SK-N-SH (cell line): ENCODE data around the gene IL16. TPM values are rescaled to one million over a fixed set of nuclear protein-coding genes. Genes with fewer than 3 reads are reported as not detected.
A peak's percentile ranks its signal among the peaks of the same experiment; 100 is the strongest.

ENCODE experiments used
- CTCF ChIA-PET: fragments of 300-600, 350-600 bp; formaldehyde crosslinking; extraction: SDS; loops from one replicate; lab custom pipeline; 2021; lab: Yijun Ruan, JAX
- POLR2A ChIA-PET: fragments of 350-600 bp; sonication (Branson Sonifier 250); formaldehyde crosslinking; extraction: SDS; loops from one replicate; lab custom pipeline; 2020; ENCODE audit warnings: antibody characterized with exemption, inconsistent platforms; lab: Yijun Ruan, JAX
- DNase-seq: peaks from one replicate; pipeline ENCODE4 v3.0.0; 2012
- H2AFZ ChIP-seq: fragments of 200-600 bp; sonication (generic); 2 replicates; pipeline ENCODE4 v1.8.1; 2016; ENCODE audit warnings: antibody characterized with exemption, mild to moderate bottlenecking, low read depth
- H3F3A ChIP-seq: fragments of 200-600 bp; sonication (generic); replicated peaks from 2 replicates; pipeline ENCODE3; 2016; ENCODE audit warnings: antibody characterized with exemption, mild to moderate bottlenecking; ENCODE audit not compliant: insufficient read depth
- H3K27ac ChIP-seq, 2 experiments: fragments of 200-500 bp in 1 of 2; fragments of 200-600 bp in 1 of 2; sonication (Bioruptor generic) in 1 of 2; sonication (generic), shearing (Covaris generic) in 1 of 2; 2 replicates each; pipeline versions ENCODE4 v1.5.1 to v1.6.1; 2014 to 2016; ENCODE audit warnings: low read depth in 2 of 2, inconsistent platforms in 1 of 2, low read length in 1 of 2, mild to moderate bottlenecking in 1 of 2, mixed read lengths in 1 of 2
- H3K27me3 ChIP-seq: fragments of 200-600 bp; sonication (generic), shearing (Covaris generic); 2 replicates; pipeline ENCODE4 v1.6.1; 2016; ENCODE audit warnings: mixed run types; ENCODE audit not compliant: insufficient read depth
- H3K36me3 ChIP-seq, 2 experiments: fragments of 200-500 bp in 1 of 2; fragments of 200-600 bp in 1 of 2; sonication (Bioruptor generic) in 1 of 2; sonication (generic) in 1 of 2; replicated peaks in 1 of 2; 2 replicates each; pipeline versions ENCODE3 to v1.5.1; 2014 to 2016; ENCODE audit warnings: low read length in 1 of 2, mild to moderate bottlenecking in 1 of 2; ENCODE audit not compliant: insufficient read depth in 2 of 2, control insufficient read depth in 1 of 2
- H3K4me1 ChIP-seq, 2 experiments: fragments of 200-500 bp in 1 of 2; fragments of 200-600 bp in 1 of 2; sonication (Bioruptor generic) in 1 of 2; sonication (generic), shearing (Covaris generic) in 1 of 2; 2 replicates each; pipeline versions ENCODE4 v1.5.1 to v1.6.1; 2014 to 2016; ENCODE audit warnings: low read depth in 1 of 2, low read length in 1 of 2, mixed run types in 1 of 2; ENCODE audit not compliant: insufficient read depth in 2 of 2, control insufficient read depth in 1 of 2
- H3K4me2 ChIP-seq: fragments of 200-600 bp; sonication (generic), shearing (Covaris generic); 2 replicates; pipeline ENCODE4 v1.6.1; 2017; ENCODE audit warnings: mixed run types
- H3K4me3 ChIP-seq, 2 experiments: fragments of 200-500 bp in 1 of 2; fragments of 200-600 bp in 1 of 2; sonication (Bioruptor generic) in 1 of 2; sonication (generic), shearing (Covaris generic) in 1 of 2; 2 replicates each; pipeline versions ENCODE4 v1.5.1 to v1.8.1; 2014 to 2016; ENCODE audit warnings: low read depth in 2 of 2, inconsistent platforms in 1 of 2, low read length in 1 of 2, mild to moderate bottlenecking in 1 of 2, mixed read lengths in 1 of 2, moderate library complexity in 1 of 2
- H3K79me2 ChIP-seq: fragments of 200-600 bp; sonication (generic); 2 replicates; pipeline ENCODE4 v1.8.1; 2017; ENCODE audit warnings: mild to moderate bottlenecking; ENCODE audit not compliant: insufficient read depth
- H3K9ac ChIP-seq: fragments of 200-600 bp; sonication (generic); 2 replicates; pipeline ENCODE4 v1.6.1; 2017; ENCODE audit warnings: mixed run types
- H3K9me2 ChIP-seq: fragments of 200-600 bp; sonication (generic); 2 replicates; pipeline ENCODE4 v1.6.1; 2017; ENCODE audit warnings: mixed run types
- H3K9me3 ChIP-seq: fragments of 200-600 bp; sonication (generic); 2 replicates; pipeline ENCODE4 v1.6.1; 2017; ENCODE audit warnings: mixed run types, mild to moderate bottlenecking, moderate library complexity
- H4K20me1 ChIP-seq: fragments of 200-600 bp; sonication (generic); 2 replicates; pipeline ENCODE4 v1.6.1; 2017; ENCODE audit warnings: mild to moderate bottlenecking, mixed run types; ENCODE audit not compliant: insufficient read depth
- CHD2 ChIP-seq: fragments of 150-350 bp; IDR thresholded peaks from 2 replicates; pipeline ENCODE4 v1.6.1; 2018; ENCODE audit warnings: low read length; ENCODE audit not compliant: partially characterized antibody
- EP300 ChIP-seq, 2 experiments: IDR thresholded peaks; 2 replicates each; pipeline versions ENCODE4 v1.4.0 to v1.6.1; 2012; ENCODE audit warnings: borderline replicate concordance in 1 of 2, low read depth in 1 of 2, low read length in 1 of 2
- FOXJ3 ChIP-seq: sonication (generic); formaldehyde crosslinking; IDR thresholded peaks from 2 replicates; pipeline ENCODE4 v1.5.1; 2020; ENCODE audit warnings: mild to moderate bottlenecking, missing genetic modification reagents
- FOXM1 ChIP-seq: IDR thresholded peaks from 2 replicates; pipeline ENCODE4 v1.4.0; 2012; ENCODE audit warnings: low read depth, mild to moderate bottlenecking
- GABPA ChIP-seq: IDR thresholded peaks from 2 replicates; pipeline ENCODE4 v1.4.0; 2012; ENCODE audit warnings: low read depth, mild to moderate bottlenecking
- JUND ChIP-seq: IDR thresholded peaks from 2 replicates; pipeline ENCODE4 v1.4.0; 2012
- MEF2A ChIP-seq: IDR thresholded peaks from 2 replicates; pipeline ENCODE4 v1.4.0; 2012; ENCODE audit warnings: low read depth, borderline replicate concordance
- NFIC ChIP-seq: IDR thresholded peaks from 2 replicates; pipeline ENCODE4 v1.4.0; 2012; ENCODE audit warnings: borderline replicate concordance
- NRF1 ChIP-seq: IDR thresholded peaks from 2 replicates; pipeline ENCODE4 v1.6.1; 2012; ENCODE audit warnings: low read depth, mild to moderate bottlenecking, low read length
- POLR2AphosphoS5 ChIP-seq: IDR thresholded peaks from 2 replicates; pipeline ENCODE4 v1.6.1; 2012; ENCODE audit warnings: low read depth, low read length
- RAD21 ChIP-seq: IDR thresholded peaks from 2 replicates; pipeline ENCODE4 v1.6.1; 2012; ENCODE audit warnings: mild to moderate bottlenecking, low read length
- RFX5 ChIP-seq: IDR thresholded peaks from 2 replicates; pipeline ENCODE4 v1.6.1; 2012; ENCODE audit warnings: mild to moderate bottlenecking, improper control_type of control experiment, low read length
- RXRA ChIP-seq: IDR thresholded peaks from 2 replicates; pipeline ENCODE4 v1.4.0; 2012; ENCODE audit warnings: low read depth, mild to moderate bottlenecking, borderline replicate concordance
- SIN3A ChIP-seq: IDR thresholded peaks from 2 replicates; pipeline ENCODE4 v1.6.1; 2012; ENCODE audit warnings: low read depth, mild to moderate bottlenecking, low read length, moderate library complexity, borderline replicate concordance
- SMC3 ChIP-seq: IDR thresholded peaks from 2 replicates; pipeline ENCODE4 v1.6.1; 2012; ENCODE audit warnings: low read depth, low read length, improper control_type of control experiment
- TAF1 ChIP-seq: IDR thresholded peaks from 2 replicates; pipeline ENCODE4 v1.6.1; 2012; ENCODE audit warnings: low read depth, mild to moderate bottlenecking, low read length, moderate library complexity, borderline replicate concordance
- TEAD4 ChIP-seq: IDR thresholded peaks from 2 replicates; pipeline ENCODE4 v1.4.0; 2012; ENCODE audit warnings: mild to moderate bottlenecking, borderline replicate concordance; ENCODE audit not compliant: insufficient read depth
- WGBS: methylation state at CpG from one replicate; pipeline ENCODE4 v1.1.6; 2017; ENCODE audit warnings: low lambda C conversion rate; 5-methylcytosine and 5-hydroxymethylcytosine counted together
- polyA plus RNA-seq, 3 experiments: library from polyadenylated mRNA; depleted of rRNA; stranded (reverse); fragments of >200 nt; gene quantifications; 2 replicates each; pipeline ENCODE4 v1.2.3, GENCODE V29; 2012
- TF ChIP-seq, protein P1 (sequence below): IDR thresholded peaks from 2 replicates; pipeline ENCODE4 v1.4.0; 2012; ENCODE audit warnings: low read depth, borderline replicate concordance
- TF ChIP-seq, protein P2 (sequence below): IDR thresholded peaks from 2 replicates; pipeline ENCODE4; 2012
- TF ChIP-seq, protein P3 (sequence below): fragments of 200-600 bp; sonication (generic); IDR thresholded peaks from 2 replicates; pipeline ENCODE4 v1.6.1; 2017; ENCODE audit warnings: antibody characterized with exemption, mild to moderate bottlenecking, moderate library complexity
- TF ChIP-seq, protein P4 (sequence below): IDR thresholded peaks from 2 replicates; pipeline ENCODE4 v1.4.0; 2012; ENCODE audit warnings: low read depth
- TF ChIP-seq, protein P5 (sequence below): IDR thresholded peaks from 2 replicates; pipeline ENCODE4 v1.6.1; 2012; ENCODE audit warnings: mild to moderate bottlenecking, low read depth, low read length, moderate library complexity
- TF ChIP-seq, protein P6 (sequence below): IDR thresholded peaks from 2 replicates; pipeline ENCODE4 v1.4.0; 2012; ENCODE audit warnings: low read depth, borderline replicate concordance

IL16 gene
- polyA plus RNA-seq, 1 of the 3 experiments (the other 2 are of a cell fraction): not detected

DNA sequence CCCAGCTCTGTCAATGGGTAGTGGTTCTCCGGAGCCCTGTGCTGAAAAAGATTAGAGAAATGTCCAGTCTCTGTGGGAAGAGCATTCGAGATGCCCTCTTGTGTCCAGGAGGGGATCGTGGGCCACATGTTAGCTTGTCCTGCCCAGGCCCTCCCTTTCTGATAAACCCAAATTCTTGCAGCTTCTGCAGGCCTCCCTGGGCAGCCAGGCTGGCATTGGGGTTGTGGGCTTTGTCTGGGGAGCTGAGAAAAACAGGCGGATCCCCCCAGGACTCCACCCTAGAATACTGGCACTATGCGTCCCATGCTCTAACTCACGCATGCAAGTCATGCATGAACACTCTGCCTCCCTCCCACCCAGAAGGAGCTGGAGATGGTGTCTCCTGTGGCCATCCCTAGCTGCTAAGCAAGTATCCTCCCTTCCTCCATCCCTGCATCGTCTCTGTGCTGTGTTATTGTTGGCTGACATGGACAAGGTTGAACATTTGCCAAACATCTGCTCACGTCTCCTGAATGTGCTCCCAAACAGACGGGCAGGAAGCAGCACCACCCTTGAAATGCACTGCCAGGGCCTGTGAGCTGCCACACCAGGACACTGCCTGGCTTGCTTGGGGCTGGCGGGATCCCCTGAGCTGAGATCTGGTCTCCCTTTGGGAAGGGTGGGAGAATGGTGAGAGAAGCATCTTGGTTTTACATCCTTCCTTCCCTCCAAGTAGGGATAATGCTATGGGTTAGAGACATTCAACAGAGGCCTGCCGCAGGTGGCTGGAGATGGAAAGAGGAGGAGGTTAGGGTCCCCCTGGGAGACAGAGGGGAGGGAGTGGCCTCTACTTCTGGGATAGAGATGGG lies 36.1 kb upstream of the IL16 start:
- Histone ChIP-seq H3K9ac (no peak overlapping the region), H3K9me2 (no peaks in the 10 kb centered on the region), H3K27me3 (no peaks in the 10 kb centered on the region), H4K20me1 (no peaks in the 10 kb centered on the region), H3K4me1 (peaks cover 0 to 23% of the 10 kb centered on the region in 2 experiments; a peak in 2 of 4 replicates), H3K9me3 (no peaks in the 10 kb centered on the region), H3K79me2 (no peaks in the 10 kb centered on the region), H3K4me3 (no peak overlapping the region), H3K27ac (peak overlapping the region in 1 of 2 experiments; percentile 92; a peak in 2 of 4 replicates), H3K4me2 (no peak overlapping the region), H3K36me3 (no peaks in the 10 kb centered on the region), H3F3A (no peaks in the 10 kb centered on the region), H2AFZ (no peak overlapping the region)
- POLR2A ChIA-PET: interaction anchor here (1.0 to 1.2 kb wide), 3 partner anchors 13 to 105 kb away, joined by 3 to 8 read pairs (median 4); partner anchors contain the start of gene CFAP161
- 20% methylated on average over 7 of the region's 11 CpGs for WGBS
- CTCF ChIA-PET: interaction anchor here (0.7 to 17.5 kb wide), 9 partner anchors 9 to 240 kb away, joined by 3 to 395 read pairs (median 4); no protein-coding TSS in a partner anchor
- peak; percentile 83 for DNase-seq
- no peak for TF ChIP-seq RXRA
- no peak; the same call in 1 of the 2 replicates for TF ChIP-seq POLR2AphosphoS5
- TF ChIP-seq CHD2: peak; percentile 84
- TF ChIP-seq SIN3A: no peak
- TF ChIP-seq JUND: no peak
- no peak for TF ChIP-seq SMC3
- TF ChIP-seq EP300 (IDR thresholded peaks at IDR 0.05; ENCODE audit: borderline replicate concordance in 1 of 2, low read depth in 1 of 2, low read length in 1 of 2): peak in 1 of 2 experiments; percentile 70; a peak in 1 of 4 replicates
- TF ChIP-seq, protein P1, sequence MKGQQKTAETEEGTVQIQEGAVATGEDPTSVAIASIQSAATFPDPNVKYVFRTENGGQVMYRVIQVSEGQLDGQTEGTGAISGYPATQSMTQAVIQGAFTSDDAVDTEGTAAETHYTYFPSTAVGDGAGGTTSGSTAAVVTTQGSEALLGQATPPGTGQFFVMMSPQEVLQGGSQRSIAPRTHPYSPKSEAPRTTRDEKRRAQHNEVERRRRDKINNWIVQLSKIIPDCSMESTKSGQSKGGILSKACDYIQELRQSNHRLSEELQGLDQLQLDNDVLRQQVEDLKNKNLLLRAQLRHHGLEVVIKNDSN: no peak
- peak; percentile 11 for TF ChIP-seq RAD21
- TF ChIP-seq, protein P2, sequence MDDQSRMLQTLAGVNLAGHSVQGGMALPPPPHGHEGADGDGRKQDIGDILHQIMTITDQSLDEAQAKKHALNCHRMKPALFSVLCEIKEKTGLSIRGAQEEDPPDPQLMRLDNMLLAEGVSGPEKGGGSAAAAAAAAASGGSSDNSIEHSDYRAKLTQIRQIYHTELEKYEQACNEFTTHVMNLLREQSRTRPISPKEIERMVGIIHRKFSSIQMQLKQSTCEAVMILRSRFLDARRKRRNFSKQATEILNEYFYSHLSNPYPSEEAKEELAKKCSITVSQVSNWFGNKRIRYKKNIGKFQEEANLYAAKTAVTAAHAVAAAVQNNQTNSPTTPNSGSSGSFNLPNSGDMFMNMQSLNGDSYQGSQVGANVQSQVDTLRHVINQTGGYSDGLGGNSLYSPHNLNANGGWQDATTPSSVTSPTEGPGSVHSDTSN: no peak
- no peak for TF ChIP-seq NRF1
- TF ChIP-seq NFIC: peak; percentile 67
- TF ChIP-seq MEF2A: no peak
- TF ChIP-seq, protein P3, sequence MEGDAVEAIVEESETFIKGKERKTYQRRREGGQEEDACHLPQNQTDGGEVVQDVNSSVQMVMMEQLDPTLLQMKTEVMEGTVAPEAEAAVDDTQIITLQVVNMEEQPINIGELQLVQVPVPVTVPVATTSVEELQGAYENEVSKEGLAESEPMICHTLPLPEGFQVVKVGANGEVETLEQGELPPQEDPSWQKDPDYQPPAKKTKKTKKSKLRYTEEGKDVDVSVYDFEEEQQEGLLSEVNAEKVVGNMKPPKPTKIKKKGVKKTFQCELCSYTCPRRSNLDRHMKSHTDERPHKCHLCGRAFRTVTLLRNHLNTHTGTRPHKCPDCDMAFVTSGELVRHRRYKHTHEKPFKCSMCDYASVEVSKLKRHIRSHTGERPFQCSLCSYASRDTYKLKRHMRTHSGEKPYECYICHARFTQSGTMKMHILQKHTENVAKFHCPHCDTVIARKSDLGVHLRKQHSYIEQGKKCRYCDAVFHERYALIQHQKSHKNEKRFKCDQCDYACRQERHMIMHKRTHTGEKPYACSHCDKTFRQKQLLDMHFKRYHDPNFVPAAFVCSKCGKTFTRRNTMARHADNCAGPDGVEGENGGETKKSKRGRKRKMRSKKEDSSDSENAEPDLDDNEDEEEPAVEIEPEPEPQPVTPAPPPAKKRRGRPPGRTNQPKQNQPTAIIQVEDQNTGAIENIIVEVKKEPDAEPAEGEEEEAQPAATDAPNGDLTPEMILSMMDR: no peak
- TF ChIP-seq, protein P4, sequence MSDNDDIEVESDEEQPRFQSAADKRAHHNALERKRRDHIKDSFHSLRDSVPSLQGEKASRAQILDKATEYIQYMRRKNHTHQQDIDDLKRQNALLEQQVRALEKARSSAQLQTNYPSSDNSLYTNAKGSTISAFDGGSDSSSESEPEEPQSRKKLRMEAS: no peak
- TF ChIP-seq RFX5: no peak
- TF ChIP-seq, protein P5, sequence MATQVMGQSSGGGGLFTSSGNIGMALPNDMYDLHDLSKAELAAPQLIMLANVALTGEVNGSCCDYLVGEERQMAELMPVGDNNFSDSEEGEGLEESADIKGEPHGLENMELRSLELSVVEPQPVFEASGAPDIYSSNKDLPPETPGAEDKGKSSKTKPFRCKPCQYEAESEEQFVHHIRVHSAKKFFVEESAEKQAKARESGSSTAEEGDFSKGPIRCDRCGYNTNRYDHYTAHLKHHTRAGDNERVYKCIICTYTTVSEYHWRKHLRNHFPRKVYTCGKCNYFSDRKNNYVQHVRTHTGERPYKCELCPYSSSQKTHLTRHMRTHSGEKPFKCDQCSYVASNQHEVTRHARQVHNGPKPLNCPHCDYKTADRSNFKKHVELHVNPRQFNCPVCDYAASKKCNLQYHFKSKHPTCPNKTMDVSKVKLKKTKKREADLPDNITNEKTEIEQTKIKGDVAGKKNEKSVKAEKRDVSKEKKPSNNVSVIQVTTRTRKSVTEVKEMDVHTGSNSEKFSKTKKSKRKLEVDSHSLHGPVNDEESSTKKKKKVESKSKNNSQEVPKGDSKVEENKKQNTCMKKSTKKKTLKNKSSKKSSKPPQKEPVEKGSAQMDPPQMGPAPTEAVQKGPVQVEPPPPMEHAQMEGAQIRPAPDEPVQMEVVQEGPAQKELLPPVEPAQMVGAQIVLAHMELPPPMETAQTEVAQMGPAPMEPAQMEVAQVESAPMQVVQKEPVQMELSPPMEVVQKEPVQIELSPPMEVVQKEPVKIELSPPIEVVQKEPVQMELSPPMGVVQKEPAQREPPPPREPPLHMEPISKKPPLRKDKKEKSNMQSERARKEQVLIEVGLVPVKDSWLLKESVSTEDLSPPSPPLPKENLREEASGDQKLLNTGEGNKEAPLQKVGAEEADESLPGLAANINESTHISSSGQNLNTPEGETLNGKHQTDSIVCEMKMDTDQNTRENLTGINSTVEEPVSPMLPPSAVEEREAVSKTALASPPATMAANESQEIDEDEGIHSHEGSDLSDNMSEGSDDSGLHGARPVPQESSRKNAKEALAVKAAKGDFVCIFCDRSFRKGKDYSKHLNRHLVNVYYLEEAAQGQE: no peak
- peak; percentile 74; the same call in 1 of the 2 replicates for TF ChIP-seq FOXJ3 (CRISPR knock-in tag)
- no peak for TF ChIP-seq GABPA
- TF ChIP-seq, protein P6, sequence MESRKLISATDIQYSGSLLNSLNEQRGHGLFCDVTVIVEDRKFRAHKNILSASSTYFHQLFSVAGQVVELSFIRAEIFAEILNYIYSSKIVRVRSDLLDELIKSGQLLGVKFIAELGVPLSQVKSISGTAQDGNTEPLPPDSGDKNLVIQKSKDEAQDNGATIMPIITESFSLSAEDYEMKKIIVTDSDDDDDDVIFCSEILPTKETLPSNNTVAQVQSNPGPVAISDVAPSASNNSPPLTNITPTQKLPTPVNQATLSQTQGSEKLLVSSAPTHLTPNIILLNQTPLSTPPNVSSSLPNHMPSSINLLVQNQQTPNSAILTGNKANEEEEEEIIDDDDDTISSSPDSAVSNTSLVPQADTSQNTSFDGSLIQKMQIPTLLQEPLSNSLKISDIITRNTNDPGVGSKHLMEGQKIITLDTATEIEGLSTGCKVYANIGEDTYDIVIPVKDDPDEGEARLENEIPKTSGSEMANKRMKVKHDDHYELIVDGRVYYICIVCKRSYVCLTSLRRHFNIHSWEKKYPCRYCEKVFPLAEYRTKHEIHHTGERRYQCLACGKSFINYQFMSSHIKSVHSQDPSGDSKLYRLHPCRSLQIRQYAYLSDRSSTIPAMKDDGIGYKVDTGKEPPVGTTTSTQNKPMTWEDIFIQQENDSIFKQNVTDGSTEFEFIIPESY: no peak
- TF ChIP-seq TEAD4: no peak
- no peak for TF ChIP-seq TAF1
- TF ChIP-seq FOXM1: no peak
